GM12878 (cell line): ENCODE measurements around the gene SLC16A9. TPM values are rescaled to one million over a fixed set of nuclear protein-coding genes. Genes with fewer than 3 reads are reported as not detected.

Source experiments
- ATAC-seq: fragments of 200-7000 bp; cut with Tn5 transposase; 3 replicates; pipeline ENCODE4 v1.9.1; 2020; ENCODE audit warnings: mild to moderate bottlenecking, moderate library complexity
- BruUV-seq: library from RNA; stranded (reverse); fragments of 400-500 nt; replicated peaks from 2 replicates; lab custom pipeline; 2021; lab: Mats Ljungman, UMichigan
- CTCF ChIA-PET: fragments of 300-600 bp; sonication (Branson Sonifier 250); formaldehyde crosslinking; extraction: SDS; loops from one replicate; lab custom pipeline; 2021; ENCODE audit warnings: inconsistent platforms; lab: Yijun Ruan, JAX
- POLR2A ChIA-PET: fragments of 350-600 bp; formaldehyde crosslinking; extraction: SDS; loops from one replicate; lab custom pipeline; 2021; ENCODE audit warnings: inconsistent platforms; lab: Charles Lee
- RAD21 ChIA-PET: fragments of 300-600 bp; sonication (Branson Sonifier 250); formaldehyde crosslinking; loops from one replicate; lab custom pipeline; 2023; ENCODE audit warnings: antibody characterized with exemption; ENCODE audit not compliant: unreplicated experiment; lab: Charles Lee
- SMC1A ChIA-PET: fragments of 300-600 bp; sonication (Branson Sonifier 250); formaldehyde crosslinking; loops from one replicate; lab custom pipeline; 2023; ENCODE audit not compliant: unreplicated experiment, uncharacterized antibody; lab: Charles Lee
- DNase-seq: peaks from one replicate; pipeline ENCODE4 v3.0.0-alpha.2; 2011; ENCODE audit warnings: low read depth, low spot score
- FAIRE-seq: peaks from 3 replicates; lab custom pipeline; 2011; peaks lifted over from hg19 to GRCh38; lab: Jason Lieb, UNC
- H2AFZ ChIP-seq: 2 replicates; pipeline ENCODE4 v1.6.0; 2011; ENCODE audit warnings: low read depth, low read length, control low read depth; ENCODE audit not compliant: control insufficient read depth
- H3K27ac ChIP-seq: 2 replicates; pipeline ENCODE4 v1.5.1; 2011; ENCODE audit warnings: control low read depth; ENCODE audit not compliant: control insufficient read depth, insufficient read depth
- H3K27me3 ChIP-seq, 2 experiments: replicated peaks in 1 of 2; 2 replicates each; pipeline versions ENCODE4 v1.6.0 to v1.6.1; 2011; ENCODE audit warnings: low read length in 1 of 2; ENCODE audit not compliant: control insufficient read depth in 2 of 2, insufficient read depth in 2 of 2
- H3K36me3 ChIP-seq, 2 experiments: 2 replicates each; pipeline ENCODE4 v1.5.1; 2011; ENCODE audit warnings: low read length in 1 of 2; ENCODE audit not compliant: control insufficient read depth in 2 of 2, insufficient read depth in 2 of 2
- H3K4me1 ChIP-seq: 2 replicates; pipeline ENCODE4 v1.6.1; 2011; ENCODE audit warnings: mild to moderate bottlenecking, low read length, moderate library complexity, mixed read lengths; ENCODE audit not compliant: control insufficient read depth, insufficient read depth
- H3K4me2 ChIP-seq: 2 replicates; pipeline ENCODE4 v1.6.0; 2011; ENCODE audit warnings: control low read depth; ENCODE audit not compliant: control insufficient read depth, insufficient read depth
- H3K4me3 ChIP-seq: fragments of 200-600 bp; sonication (generic); 2 replicates; pipeline ENCODE4 v1.5.1; 2016
- H3K79me2 ChIP-seq: 2 replicates; pipeline ENCODE4 v1.6.0; 2011; ENCODE audit warnings: low read length; ENCODE audit not compliant: control insufficient read depth, insufficient read depth
- H3K9ac ChIP-seq: 2 replicates; pipeline ENCODE4 v1.8.0; 2011; ENCODE audit warnings: low read length, control low read depth, mixed read lengths; ENCODE audit not compliant: control insufficient read depth, insufficient read depth
- H3K9me3 ChIP-seq: replicated peaks from 3 replicates; pipeline ENCODE4 v1.5.1; 2011; ENCODE audit warnings: mild to moderate bottlenecking, low read length; ENCODE audit not compliant: control insufficient read depth, insufficient read depth
- H4K20me1 ChIP-seq: 2 replicates; pipeline ENCODE4 v1.6.0; 2011; ENCODE audit not compliant: control insufficient read depth, insufficient read depth
- EGR1 ChIP-seq, 2 experiments: IDR thresholded peaks; 1 replicate in 1 of 2; 2 replicates in 1 of 2; pipeline ENCODE4 v1.6.1; 2011 to 2012; ENCODE audit warnings: low read depth in 2 of 2, low read length in 2 of 2, borderline replicate concordance in 1 of 2, mild to moderate bottlenecking in 1 of 2, moderate library complexity in 1 of 2
- MEF2A ChIP-seq: IDR thresholded peaks from 2 replicates; pipeline ENCODE4 v1.6.1; 2011; ENCODE audit warnings: low read depth, mild to moderate bottlenecking, low read length, moderate library complexity; ENCODE audit not compliant: insufficient read depth
- NFYB ChIP-seq: IDR thresholded peaks from 2 replicates; pipeline ENCODE4 v1.6.1; 2011; ENCODE audit warnings: low read depth, mild to moderate bottlenecking, low read length, improper control_type of control experiment, moderate library complexity; ENCODE audit not compliant: insufficient read depth
- NKRF ChIP-seq: fragments of 450-650 bp; conservative IDR thresholded peaks from 2 replicates; pipeline ENCODE4 v1.6.1; 2017; ENCODE audit warnings: mild to moderate bottlenecking, moderate library complexity
- YBX1 ChIP-seq: fragments of 450-650 bp; IDR thresholded peaks from 2 replicates; pipeline ENCODE4 v1.6.1; 2016; ENCODE audit warnings: antibody characterized with exemption
- WGBS: methylation state at CpG from one replicate; pipeline ENCODE4 v1.1.6; 2016; ENCODE audit warnings: low lambda C conversion rate; ENCODE audit not compliant: insufficient replicate concordance, insufficient coverage; ENCODE audit errors: missing lambda C conversion rate; 5-methylcytosine and 5-hydroxymethylcytosine counted together
- in situ Hi-C: fragments of 300-500 bp; cut with MboI; formaldehyde crosslinking; loops from 9 replicates; pipeline ENCODE4 v1.14.3; 2018; ENCODE audit warnings: mixed read lengths
- intact Hi-C: fragments of 100-400 bp; cut with micrococcal nuclease; formaldehyde crosslinking; loops from one replicate; pipeline ENCODE4 v1.14.2; 2022; ENCODE audit not compliant: unreplicated experiment
- polyA plus RNA-seq, 11 experiments: library from polyadenylated mRNA; depleted of rRNA in 4 of 11; unstranded in 6 of 11; stranded (reverse) in 5 of 11; fragments of >200 nt; fragmentation: Nextera tagmentation in 4 of 11; fragmentation: Illumina TruSeq in 1 of 11; extraction: Ambion mirVana in 4 of 11; extraction: Trizol in 1 of 11; gene quantifications; 1 replicate in 1 of 11; 2 replicates in 10 of 11; pipeline versions ENCODE4 v1.2.1 to v1.2.3, GENCODE V29; 2011 to 2016; ENCODE audit warnings: inconsistent platforms in 2 of 11, missing spikeins in 2 of 11, low read depth in 1 of 11
- total RNA-seq, 4 experiments: library from RNA; depleted of rRNA in 3 of 4; stranded (reverse); fragments of >200 nt in 3 of 4; fragmentation: Illumina TruSeq in 1 of 4; extraction: Trizol in 1 of 4; gene quantifications; 2 replicates each; pipeline versions ENCODE4 v1.2.1 to v1.2.3, GENCODE V29; 2013 to 2021
- TF ChIP-seq, protein P1 (sequence below), 3 experiments: IDR thresholded peaks in 2 of 3; conservative IDR thresholded peaks in 1 of 3; 2 replicates each; pipeline ENCODE4 v1.5.1; 2011; ENCODE audit warnings: low read depth in 3 of 3, low read length in 3 of 3, mild to moderate bottlenecking in 3 of 3, control low read depth in 2 of 3, moderate library complexity in 2 of 3, inconsistent platforms in 1 of 3, mixed read lengths in 1 of 3; ENCODE audit not compliant: control insufficient read depth in 2 of 3, insufficient read depth in 1 of 3; ENCODE audit errors: extremely low read depth in 1 of 3

The SLC16A9 gene
- total and polyA plus RNA-seq, 10 of the 15 experiments (the other 5 are each of a cell fraction or from before 2014, with no cell fraction given), result 0.86 to 6.2 (median 4.3) TPM

DNA sequence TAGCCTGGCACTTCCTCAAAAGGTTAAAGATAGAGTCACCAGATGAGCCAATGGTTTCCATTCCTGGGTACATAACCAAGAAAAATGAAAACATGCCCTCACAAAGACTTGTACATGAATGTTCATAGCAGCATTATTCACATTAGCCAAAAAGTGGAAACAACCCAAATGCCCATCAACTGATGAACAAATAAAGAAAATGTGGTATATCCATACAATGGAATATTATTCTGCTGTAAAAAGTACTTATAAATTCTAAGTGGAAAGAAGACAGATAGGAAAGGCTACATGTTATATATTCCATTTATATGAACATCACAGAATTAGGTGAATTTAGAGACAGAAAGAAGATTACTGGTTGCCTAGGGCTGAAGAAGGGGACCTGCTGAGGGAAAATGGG, 10.7 kb upstream of the SLC16A9 start (continued):
- TF ChIP-seq NKRF (no peak), EGR1 (IDR thresholded peaks at IDR 0.05; ENCODE audit: borderline replicate concordance in 1 of 2, low read depth in 2 of 2, low read length in 2 of 2) (no peak)

GRCh38 chr10:59719374-59719773, 9.7 kb upstream of the SLC16A9 start:
- ChIA-PET SMC1A (interaction anchor here (1.1 kb wide), 1 partner anchor 88 kb away, joined by 4 read pairs; no protein-coding TSS in a partner anchor), CTCF (no interaction called here), RAD21 (interaction anchor here (0.6 kb wide), 1 partner anchor 55 kb away, joined by 3 read pairs; no protein-coding TSS in a partner anchor), POLR2A (no interaction called here)
- DNase-seq (no peak), FAIRE-seq (no peak), ATAC-seq (no peak)
- H3K4me3 ChIP-seq, result no peak overlapping the region
- H3K27ac ChIP-seq, result no peak overlapping the region
- no peaks in the 10 kb centered on the region for H3K9me3 ChIP-seq
- TF ChIP-seq MEF2A, result no peak
- TF ChIP-seq YBX1, result no peak
- no peak for TF ChIP-seq NFYB
- TF ChIP-seq, protein P1, sequence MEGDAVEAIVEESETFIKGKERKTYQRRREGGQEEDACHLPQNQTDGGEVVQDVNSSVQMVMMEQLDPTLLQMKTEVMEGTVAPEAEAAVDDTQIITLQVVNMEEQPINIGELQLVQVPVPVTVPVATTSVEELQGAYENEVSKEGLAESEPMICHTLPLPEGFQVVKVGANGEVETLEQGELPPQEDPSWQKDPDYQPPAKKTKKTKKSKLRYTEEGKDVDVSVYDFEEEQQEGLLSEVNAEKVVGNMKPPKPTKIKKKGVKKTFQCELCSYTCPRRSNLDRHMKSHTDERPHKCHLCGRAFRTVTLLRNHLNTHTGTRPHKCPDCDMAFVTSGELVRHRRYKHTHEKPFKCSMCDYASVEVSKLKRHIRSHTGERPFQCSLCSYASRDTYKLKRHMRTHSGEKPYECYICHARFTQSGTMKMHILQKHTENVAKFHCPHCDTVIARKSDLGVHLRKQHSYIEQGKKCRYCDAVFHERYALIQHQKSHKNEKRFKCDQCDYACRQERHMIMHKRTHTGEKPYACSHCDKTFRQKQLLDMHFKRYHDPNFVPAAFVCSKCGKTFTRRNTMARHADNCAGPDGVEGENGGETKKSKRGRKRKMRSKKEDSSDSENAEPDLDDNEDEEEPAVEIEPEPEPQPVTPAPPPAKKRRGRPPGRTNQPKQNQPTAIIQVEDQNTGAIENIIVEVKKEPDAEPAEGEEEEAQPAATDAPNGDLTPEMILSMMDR (IDR thresholded peaks at IDR 0.05 in 2 of 3, conservative IDR thresholded peaks at IDR 0.05 in 1 of 3; ENCODE audit: control insufficient read depth in 2 of 3, extremely low read depth in 1 of 3, insufficient read depth in 1 of 3, low read depth in 3 of 3, low read length in 3 of 3), result peak in 1 of 3 experiments; percentile 6; a peak in 1 of 6 replicates
- intact Hi-C loops (no loop called here), in situ Hi-C loops (no loop called here)
- BruUV-seq, result no TSS peak
- 0% methylated on average over 2 of the region's 2 CpGs for WGBS
- no peaks in the 10 kb centered on the region for H3K79me2 ChIP-seq
- H4K20me1 ChIP-seq, result no peaks in the 10 kb centered on the region
- H2AFZ ChIP-seq, result no peak overlapping the region
- no peak overlapping the region for H3K9ac ChIP-seq
- H3K27me3 ChIP-seq, result no peaks in the 10 kb centered on the region
- no peaks in the 10 kb centered on the region for H3K4me1 ChIP-seq
- H3K4me2 ChIP-seq, result no peak overlapping the region
- H3K36me3 ChIP-seq, result no peaks in the 10 kb centered on the region
